ENCODE results near the gene CAD.

The CAD gene

GRCh38 chr2:27206346-27206745 lies 10.8 kb upstream of the CAD start:
- Histone ChIP-seq H3K4me1 (ENCODE audit: insufficient read depth, low read length) (no peaks in the 10 kb centered on the region), H3K27me3 (ENCODE audit: insufficient read depth, low read length) (no peaks in the 10 kb centered on the region), H3K36me3 (ENCODE audit: insufficient read depth, low read length) (peaks cover 82% of the 10 kb centered on the region), H2AFZ (ENCODE audit: low read depth, low read length) (no peak overlapping the region), H3K9me3 (ENCODE audit: low read length) (no peaks in the 10 kb centered on the region), H3K4me3 (ENCODE audit: low read length) (no peak overlapping the region)

- Histone ChIP-seq H3K27me3 (ENCODE audit: insufficient read depth, low read length) (no peaks in the 10 kb centered on the region), H3K4me3 (ENCODE audit: low read length) (no peak overlapping the region), H3K9me3 (ENCODE audit: low read length) (no peaks in the 10 kb centered on the region), H3K4me1 (ENCODE audit: insufficient read depth, low read length) (peaks cover 6% of the 10 kb centered on the region), H3K36me3 (ENCODE audit: insufficient read depth, low read length) (peaks cover 59% of the 10 kb centered on the region), H2AFZ (ENCODE audit: low read depth, low read length) (no peak overlapping the region)
Measured at GRCh38 chr2:27208486-27209050, 8.6 kb upstream of the CAD start.

GRCh38 chr2:27209621-27210401 lies 7.4 kb upstream of the CAD start:
- Histone ChIP-seq H3K4me3 (ENCODE audit: low read length) (no peak overlapping the region), H3K9me3 (ENCODE audit: low read length) (no peaks in the 10 kb centered on the region), H3K36me3 (ENCODE audit: insufficient read depth, low read length) (peaks cover 47% of the 10 kb centered on the region), H2AFZ (ENCODE audit: low read depth, low read length) (no peak overlapping the region), H3K4me1 (ENCODE audit: insufficient read depth, low read length) (peaks cover 6% of the 10 kb centered on the region), H3K27me3 (ENCODE audit: insufficient read depth, low read length) (no peaks in the 10 kb centered on the region)

GRCh38 chr2:27211241-27211942 lies 5.8 kb upstream of the CAD start:
- peak overlapping the region; percentile 89 for H3K4me3 ChIP-seq (ENCODE audit: low read length)
- H3K36me3 ChIP-seq (ENCODE audit: insufficient read depth, low read length) = peaks cover 42% of the 10 kb centered on the region

GRCh38 chr2:27211943-27212625 lies 5.1 kb upstream of the CAD start, which contains the start of the genes ATRAID and SLC5A6:
Gene ATRAID, plus strand, starts transcription at chr2:27212041. Its CDS starts 328 bp downstream, at chr2:27212369.
Gene SLC5A6, minus strand, starts transcription at chr2:27212268. Its CDS starts 4,618 bp downstream, at chr2:27207650.
- Histone ChIP-seq H2AFZ (ENCODE audit: low read depth, low read length) (peak within 1 kb of the TSS; percentile 79), H3K4me3 (ENCODE audit: low read length) (peak within 1 kb of the TSS; percentile 89), H3K4me1 (ENCODE audit: insufficient read depth, low read length) (peaks cover 11% of the 10 kb centered on the region), H3K36me3 (ENCODE audit: insufficient read depth, low read length) (peaks cover 39% of the 10 kb centered on the region), H3K27me3 (ENCODE audit: insufficient read depth, low read length) (no peaks in the 10 kb centered on the region), H3K9me3 (ENCODE audit: low read length) (no peaks in the 10 kb centered on the region)

More at GRCh38 chr2:27211241-27211942, 5.8 kb upstream of the CAD start:
- no peaks in the 10 kb centered on the region for H3K9me3 ChIP-seq (ENCODE audit: low read length)
- peak overlapping the region; percentile 39 for H2AFZ ChIP-seq (ENCODE audit: low read depth, low read length)
- peaks cover 6% of the 10 kb centered on the region for H3K4me1 ChIP-seq (ENCODE audit: insufficient read depth, low read length)
- H3K27me3 ChIP-seq (ENCODE audit: insufficient read depth, low read length) = no peaks in the 10 kb centered on the region

- Histone ChIP-seq H3K27me3 (ENCODE audit: insufficient read depth, low read length) (no peaks in the 10 kb centered on the region), H2AFZ (ENCODE audit: low read depth, low read length) (peak overlapping the region; percentile 79), H3K36me3 (ENCODE audit: insufficient read depth, low read length) (peaks cover 37% of the 10 kb centered on the region), H3K4me3 (ENCODE audit: low read length) (peak overlapping the region; percentile 89), H3K9me3 (ENCODE audit: low read length) (no peaks in the 10 kb centered on the region), H3K4me1 (ENCODE audit: insufficient read depth, low read length) (peaks cover 11% of the 10 kb centered on the region)
Measured at GRCh38 chr2:27212626-27213471, 4.3 kb upstream of the CAD start.

GRCh38 chr2:27214941-27215340 lies 2.2 kb upstream of the CAD start:
- peaks cover 35% of the 10 kb centered on the region for H3K36me3 ChIP-seq (ENCODE audit: insufficient read depth, low read length)
- H3K4me3 ChIP-seq (ENCODE audit: low read length) = no peak overlapping the region
- peaks cover 11% of the 10 kb centered on the region for H3K4me1 ChIP-seq (ENCODE audit: insufficient read depth, low read length)
- H3K27me3 ChIP-seq (ENCODE audit: insufficient read depth, low read length) = no peaks in the 10 kb centered on the region
- no peak overlapping the region for H2AFZ ChIP-seq (ENCODE audit: low read depth, low read length)
- no peaks in the 10 kb centered on the region for H3K9me3 ChIP-seq (ENCODE audit: low read length)

GRCh38 chr2:27216416-27217137 lies 592 bp upstream of the CAD start:
- Histone ChIP-seq H3K36me3 (ENCODE audit: insufficient read depth, low read length) (peaks cover 48% of the 10 kb centered on the region), H3K4me3 (ENCODE audit: low read length) (peak overlapping the region; percentile 11), H2AFZ (ENCODE audit: low read depth, low read length) (no peak overlapping the region), H3K27me3 (ENCODE audit: insufficient read depth, low read length) (no peaks in the 10 kb centered on the region), H3K4me1 (ENCODE audit: insufficient read depth, low read length) (peaks cover 11% of the 10 kb centered on the region), H3K9me3 (ENCODE audit: low read length) (no peaks in the 10 kb centered on the region)

GRCh38 chr2:27218614-27219013 lies 1.4 kb downstream of the CAD start:
- Histone ChIP-seq H3K36me3 (ENCODE audit: insufficient read depth, low read length) (peaks cover 63% of the 10 kb centered on the region), H3K9me3 (ENCODE audit: low read length) (no peaks in the 10 kb centered on the region), H3K4me1 (ENCODE audit: insufficient read depth, low read length) (peaks cover 4% of the 10 kb centered on the region), H3K4me3 (ENCODE audit: low read length) (no peak overlapping the region), H3K27me3 (ENCODE audit: insufficient read depth, low read length) (no peaks in the 10 kb centered on the region), H2AFZ (ENCODE audit: low read depth, low read length) (no peak overlapping the region)

- H3K4me1 ChIP-seq (ENCODE audit: insufficient read depth, low read length) = peaks cover 4% of the 10 kb centered on the region
- H3K27me3 ChIP-seq (ENCODE audit: insufficient read depth, low read length) = no peaks in the 10 kb centered on the region
- no peaks in the 10 kb centered on the region for H3K9me3 ChIP-seq (ENCODE audit: low read length)
- H2AFZ ChIP-seq (ENCODE audit: low read depth, low read length) = no peak overlapping the region
- no peak overlapping the region for H3K4me3 ChIP-seq (ENCODE audit: low read length)
- peaks cover 68% of the 10 kb centered on the region for H3K36me3 ChIP-seq (ENCODE audit: insufficient read depth, low read length)
Measured at GRCh38 chr2:27219091-27219490, 1.9 kb downstream of the CAD start.

- no peaks in the 10 kb centered on the region for H3K9me3 ChIP-seq (ENCODE audit: low read length)
- no peak overlapping the region for H2AFZ ChIP-seq (ENCODE audit: low read depth, low read length)
- H3K4me3 ChIP-seq (ENCODE audit: low read length) = no peak overlapping the region
- H3K27me3 ChIP-seq (ENCODE audit: insufficient read depth, low read length) = no peaks in the 10 kb centered on the region
- H3K36me3 ChIP-seq (ENCODE audit: insufficient read depth, low read length) = peaks cover 73% of the 10 kb centered on the region
- peaks cover 4% of the 10 kb centered on the region for H3K4me1 ChIP-seq (ENCODE audit: insufficient read depth, low read length)
Measured at GRCh38 chr2:27220091-27220490, 2.9 kb downstream of the CAD start.

- Histone ChIP-seq H3K4me1 (ENCODE audit: insufficient read depth, low read length) (peaks cover 4% of the 10 kb centered on the region), H3K4me3 (ENCODE audit: low read length) (no peak overlapping the region), H3K9me3 (ENCODE audit: low read length) (no peaks in the 10 kb centered on the region), H3K36me3 (ENCODE audit: insufficient read depth, low read length) (peaks cover 74% of the 10 kb centered on the region), H2AFZ (ENCODE audit: low read depth, low read length) (no peak overlapping the region), H3K27me3 (ENCODE audit: insufficient read depth, low read length) (no peaks in the 10 kb centered on the region)
Measured at GRCh38 chr2:27221166-27221565, 4.0 kb downstream of the CAD start.

Data from neuron (in vitro differentiated cells).